Right ventricle myocardium superior (tissue), 1 donor: Measurements from ENCODE around the gene RAB31. TPM values are rescaled to one million over a fixed set of nuclear protein-coding genes. Genes with fewer than 3 reads are reported as not detected.

Source experiments
- ATAC-seq: fragments of 200-7000 bp; cut with Tn5 transposase; one replicate; pipeline ENCODE4 v1.9.1; 2020; ENCODE audit warnings: mild to moderate bottlenecking; ENCODE audit not compliant: poor library complexity
- DNase-seq: peaks from one replicate; pipeline ENCODE4 v3.0.0-alpha.2; 2020
- intact Hi-C: fragments of 100-400 bp; cut with DNase I; formaldehyde crosslinking; loops from one replicate; pipeline ENCODE4 v1.11.2; 2022
- total RNA-seq: library from RNA; stranded (reverse); fragmentation: NEBNext Ultra II Directional; extraction: Animal tissue kit (Norgen Biotek cat#: 25700); gene quantifications from one replicate; pipeline ENCODE4 v1.2.1, GENCODE V29; 2021
- donor health status: DM: no; HTN: yes; CAD: no; lungs with severe emphysema.

RAB31 gene
- total RNA-seq, 1 donor from 2014 or later, result 12.1 TPM

DNA sequence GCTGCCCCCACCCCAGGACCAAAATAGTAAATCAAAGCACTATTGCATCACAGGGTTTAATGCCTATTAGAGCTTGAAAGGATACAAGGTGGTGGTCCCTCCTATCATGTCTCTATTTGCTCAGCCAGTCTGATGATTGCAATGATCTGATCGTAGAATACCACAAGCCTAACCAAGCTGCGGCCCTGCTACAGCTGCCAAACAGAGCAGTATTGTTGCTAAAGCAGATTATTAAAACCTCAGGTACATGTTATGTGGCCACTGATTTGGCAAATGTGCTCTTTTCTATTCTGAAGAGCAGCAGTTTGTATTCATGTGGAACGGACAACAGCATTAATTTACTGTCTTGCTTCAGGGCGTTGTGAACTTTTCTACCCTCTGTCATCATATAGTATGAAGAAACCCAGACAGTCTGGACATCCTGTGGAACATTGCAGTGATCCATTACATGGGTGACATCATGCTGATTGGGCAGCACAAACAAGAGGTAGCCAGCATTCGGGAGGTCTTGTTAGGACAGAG is 197.4 kb downstream of the RAB31 start:
- ATAC-seq (no peak), DNase-seq (no peak)
- intact Hi-C loops, result no loop called here

DNA sequence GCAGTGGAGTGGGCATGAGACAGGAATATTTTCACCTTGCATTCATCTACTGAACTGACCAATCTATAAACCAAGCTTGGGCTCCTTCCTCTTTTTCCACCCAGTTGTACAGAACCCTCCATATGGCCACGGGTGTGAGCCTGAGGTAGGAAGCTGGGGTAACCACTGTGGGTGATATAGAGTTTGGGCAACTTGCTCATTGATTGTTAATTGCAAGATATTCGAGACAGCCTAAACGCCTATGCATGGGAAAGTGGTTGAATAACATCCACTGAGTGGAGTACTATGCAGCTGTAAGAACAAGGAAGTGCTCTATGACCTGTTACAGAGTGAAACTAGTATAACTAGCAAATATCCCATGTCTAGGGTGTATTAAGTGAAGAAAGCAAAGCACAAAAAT is 198.4 kb downstream of the RAB31 start:
- ATAC-seq, result no peak
- no peak for DNase-seq
- intact Hi-C loops, result no loop called here

DNA sequence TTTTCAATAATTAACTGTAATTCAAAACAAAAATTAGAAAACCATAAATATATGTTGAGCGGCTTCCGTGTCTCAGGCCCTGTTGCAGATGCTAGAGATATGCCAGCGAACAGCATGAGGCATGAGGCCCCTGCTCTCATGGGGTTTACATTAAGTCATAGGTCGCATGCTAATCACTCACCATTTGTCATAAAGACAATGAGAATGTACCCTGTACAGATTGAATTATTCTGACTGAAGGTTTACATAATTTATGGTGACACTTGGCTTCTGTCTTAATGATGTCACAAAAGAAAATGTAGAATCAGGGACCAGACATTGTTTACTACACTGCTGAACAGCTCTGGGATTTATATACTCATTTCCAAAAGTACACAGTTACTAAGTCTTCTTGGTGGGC is 199.8 kb downstream of the RAB31 start:
- no peak for ATAC-seq

DNA sequence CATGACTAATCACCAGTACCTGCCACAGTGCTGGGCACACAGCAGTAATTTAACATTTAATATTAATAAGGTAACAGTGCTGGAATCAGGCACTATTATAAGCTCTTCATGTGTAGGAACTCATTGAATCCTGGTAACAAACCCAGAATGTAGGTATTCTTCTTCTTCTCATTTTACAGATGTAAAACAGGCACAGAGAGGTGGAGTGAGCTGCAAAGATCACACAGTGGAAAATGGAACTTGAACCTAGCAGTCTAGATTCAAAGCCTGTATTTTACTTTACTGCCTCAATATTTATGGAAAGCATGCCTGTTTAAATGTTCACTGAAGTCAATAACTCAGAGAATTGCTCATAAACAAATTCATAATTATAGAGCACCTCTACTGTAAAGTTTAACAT is 202.0 kb downstream of the RAB31 start:
- ATAC-seq, result no peak
- intact Hi-C loops, result loop anchor here (10.0 kb wide), 1 partner anchor 85 kb away; no protein-coding TSS in a partner anchor
- DNase-seq, result no peak

More for the DNA sequence above, 199.8 kb downstream of the RAB31 start:
- no peak for DNase-seq
- intact Hi-C loops, result no loop called here

DNA sequence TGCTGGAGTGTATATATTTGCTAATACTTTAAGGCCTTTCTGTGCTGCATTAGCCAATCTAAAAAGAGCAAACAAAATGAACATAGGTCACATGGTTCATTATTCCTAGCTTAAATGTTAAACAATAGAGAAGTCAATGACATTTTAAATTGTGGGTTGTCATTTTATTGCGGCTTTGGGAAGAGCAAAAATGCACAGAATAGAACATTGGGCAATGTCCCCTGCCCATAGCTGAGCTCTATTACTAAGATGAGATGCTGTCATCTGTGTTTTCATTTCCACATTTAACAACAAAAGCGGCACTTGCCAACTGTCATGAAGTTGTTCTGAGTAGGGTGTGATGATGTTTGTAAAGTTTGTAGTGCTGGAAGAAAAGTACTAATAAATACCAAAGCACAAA is 202.6 kb downstream of the RAB31 start:
- ATAC-seq (no peak), DNase-seq (no peak)
- intact Hi-C loops, result loop anchor here (10.0 kb wide), 1 partner anchor 86 kb away; no protein-coding TSS in a partner anchor

DNA sequence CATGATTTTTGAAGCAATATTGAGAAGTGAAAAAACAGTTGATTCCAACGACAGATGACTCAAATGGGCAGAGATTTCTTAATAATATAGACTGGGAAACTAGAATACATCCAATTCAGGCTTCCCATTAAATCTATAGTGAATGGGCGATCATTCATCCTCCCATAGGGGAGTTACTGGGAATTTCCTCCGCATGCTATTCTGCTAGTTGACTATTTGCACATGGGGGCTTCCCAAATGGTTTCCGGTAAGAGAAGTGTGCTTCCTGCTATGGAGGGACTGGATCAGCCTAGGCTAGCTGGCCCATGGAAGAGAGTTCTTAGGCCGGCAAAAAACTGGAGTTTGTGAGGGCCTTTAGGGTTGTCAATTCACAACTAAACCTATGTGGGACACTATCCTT is 203.1 kb downstream of the RAB31 start:
- DNase-seq (no peak), ATAC-seq (no peak)
- intact Hi-C loops, result loop anchor here (10.0 kb wide), 1 partner anchor 86 kb away; no protein-coding TSS in a partner anchor

Other genes with a start within 250 kb of the RAB31 start
- 45.2 TPM for gene RALBP1, start 232.8 kb upstream of the RAB31 start, total RNA-seq
- gene PPP4R1, start 93.7 kb upstream of the RAB31 start, total RNA-seq, result 55.4 TPM
- gene TXNDC2, start 177.7 kb downstream of the RAB31 start, total RNA-seq, result not detected
- gene VAPA, start 205.7 kb downstream of the RAB31 start, total RNA-seq, result 189 TPM